Neutrophil (primary cell): ENCODE results near the gene LINC00305.

Experiments used
- H3K27ac ChIP-seq: fragments of 200-600 bp; sonication (generic); 2 replicates; pipeline ENCODE4 v1.5.1; 2016; ENCODE audit warnings: mild to moderate bottlenecking, moderate library complexity
- H3K27me3 ChIP-seq: fragments of 200-600 bp; sonication (generic); 2 replicates; pipeline ENCODE4 v1.6.0; 2016; ENCODE audit warnings: mild to moderate bottlenecking
- H3K36me3 ChIP-seq: fragments of 200-600 bp; sonication (generic); 2 replicates; pipeline ENCODE4 v1.5.1; 2017
- H3K4me1 ChIP-seq, 2 experiments: fragments of 200-600 bp in 1 of 2; sonication (generic) in 1 of 2; 1 replicate in 1 of 2; 2 replicates in 1 of 2; pipeline versions ENCODE4 v1.5.1 to v1.6.1; 2013 to 2016; ENCODE audit warnings: low read depth in 1 of 2, low read length in 1 of 2, mild to moderate bottlenecking in 1 of 2, moderate library complexity in 1 of 2; ENCODE audit not compliant: control insufficient read depth in 1 of 2, insufficient read depth in 1 of 2
- H3K4me3 ChIP-seq, 2 experiments: fragments of 200-600 bp in 1 of 2; sonication (generic) in 1 of 2; 1 replicate in 1 of 2; 2 replicates in 1 of 2; pipeline ENCODE4 v1.5.1; 2013 to 2016; ENCODE audit warnings: low read depth in 1 of 2, low read length in 1 of 2, mild to moderate bottlenecking in 1 of 2, moderate library complexity in 1 of 2
- H3K9me3 ChIP-seq: fragments of 200-600 bp; sonication (generic); 2 replicates; pipeline ENCODE4 v1.5.1; 2016
- CTCF ChIP-seq: fragments of 200-600 bp; sonication (generic); IDR thresholded peaks from 2 replicates; pipeline ENCODE4 v1.5.1; 2016; ENCODE audit warnings: antibody characterized with exemption

LINC00305 gene

GRCh38 chr18:64052772-64053171 lies 96.1 kb downstream of the LINC00305 start:
- no peaks in the 10 kb centered on the region for H3K9me3 ChIP-seq
- H3K4me3 ChIP-seq: no peak overlapping the region
- H3K27me3 ChIP-seq: no peaks in the 10 kb centered on the region
- H3K36me3 ChIP-seq: no peaks in the 10 kb centered on the region
- no peak overlapping the region for H3K27ac ChIP-seq
- no peaks in the 10 kb centered on the region for H3K4me1 ChIP-seq
- no peak for TF ChIP-seq CTCF

GRCh38 chr18:64044616-64045015 lies 104.3 kb downstream of the LINC00305 start:
- Histone ChIP-seq H3K27ac (no peak overlapping the region), H3K4me3 (no peak overlapping the region), H3K9me3 (no peaks in the 10 kb centered on the region), H3K27me3 (peaks cover 5% of the 10 kb centered on the region), H3K4me1 (no peaks in the 10 kb centered on the region), H3K36me3 (no peaks in the 10 kb centered on the region)
- TF ChIP-seq CTCF: no peak

GRCh38 chr18:64042728-64043358 lies 106.0 kb downstream of the LINC00305 start:
- Histone ChIP-seq H3K9me3 (no peaks in the 10 kb centered on the region), H3K4me3 (no peak overlapping the region), H3K36me3 (no peaks in the 10 kb centered on the region), H3K27ac (no peak overlapping the region), H3K4me1 (no peaks in the 10 kb centered on the region), H3K27me3 (peaks cover 5% of the 10 kb centered on the region)
- TF ChIP-seq CTCF: no peak

- no peaks in the 10 kb centered on the region for H3K4me1 ChIP-seq
- H3K9me3 ChIP-seq: no peaks in the 10 kb centered on the region
- H3K27me3 ChIP-seq: no peaks in the 10 kb centered on the region
- TF ChIP-seq CTCF: no peak
- no peaks in the 10 kb centered on the region for H3K36me3 ChIP-seq
- H3K4me3 ChIP-seq: no peak overlapping the region
- H3K27ac ChIP-seq: no peak overlapping the region
Observed at GRCh38 chr18:64037812-64038414, 111.0 kb downstream of the LINC00305 start.

GRCh38 chr18:64032312-64032711 lies 116.6 kb downstream of the LINC00305 start:
- Histone ChIP-seq H3K4me1 (no peaks in the 10 kb centered on the region), H3K27ac (no peak overlapping the region), H3K4me3 (no peak overlapping the region), H3K9me3 (no peaks in the 10 kb centered on the region), H3K27me3 (no peaks in the 10 kb centered on the region), H3K36me3 (no peaks in the 10 kb centered on the region)
- no peak for TF ChIP-seq CTCF
